GM11168 (cell line): ENCODE results near the gene SDK1.
"Not testable (repeated sequence)": the region's sequence is repeated elsewhere in the genome, so short reads cannot be mapped to it uniquely, and the experiment has no call there.

Experiments
- in situ Hi-C: fragments of 300-500 bp; cut with MboI; formaldehyde crosslinking; loops from one replicate; pipeline ENCODE4 v1.12.0; 2022; ENCODE audit warnings: low sequenced_read_pairs; ENCODE audit not compliant: unreplicated experiment

Gene SDK1

GRCh38 chr7:4073052-4073451, 772.0 kb downstream of the SDK1 start:
- in situ Hi-C loops, result no loop called here

- in situ Hi-C loops, result no loop called here
Observed at GRCh38 chr7:4073750-4074149, 772.7 kb downstream of the SDK1 start.

GRCh38 chr7:4074407-4074806, 773.4 kb downstream of the SDK1 start:
- in situ Hi-C loops, result no loop called here

GRCh38 chr7:4074994-4075393, 773.9 kb downstream of the SDK1 start:
- in situ Hi-C loops, result no loop called here

GRCh38 chr7:4076701-4077294, 775.7 kb downstream of the SDK1 start:
- in situ Hi-C loops, result no loop called here

GRCh38 chr7:4077980-4078379, 776.9 kb downstream of the SDK1 start:
- in situ Hi-C loops, result no loop called here

GRCh38 chr7:4078580-4078979, 777.5 kb downstream of the SDK1 start:
- in situ Hi-C loops, result no loop called here

GRCh38 chr7:4079366-4079765, 778.3 kb downstream of the SDK1 start:
- in situ Hi-C loops, result no loop called here

- in situ Hi-C loops, result no loop called here
Observed at GRCh38 chr7:4079956-4080355, 778.9 kb downstream of the SDK1 start.

GRCh38 chr7:4080954-4081353, 779.9 kb downstream of the SDK1 start:
- in situ Hi-C loops, result no loop called here

GRCh38 chr7:4083513-4083912, 782.5 kb downstream of the SDK1 start:
- in situ Hi-C loops, result no loop called here

- in situ Hi-C loops, result no loop called here
Observed at GRCh38 chr7:4084271-4084670, 783.2 kb downstream of the SDK1 start.

GRCh38 chr7:4085937-4086691, 785.1 kb downstream of the SDK1 start:
- in situ Hi-C loops, result no loop called here

GRCh38 chr7:4086723-4087122, 785.7 kb downstream of the SDK1 start:
- in situ Hi-C loops, result no loop called here

GRCh38 chr7:4091767-4092166, 790.7 kb downstream of the SDK1 start:
- in situ Hi-C loops, result no loop called here

- in situ Hi-C loops, result no loop called here
Observed at GRCh38 chr7:4093035-4093434, 792.0 kb downstream of the SDK1 start.

GRCh38 chr7:4093483-4093882, 792.4 kb downstream of the SDK1 start:
- in situ Hi-C loops, result no loop called here

- in situ Hi-C loops, result not testable (repeated sequence)
Observed at GRCh38 chr7:4094158-4094557, 793.1 kb downstream of the SDK1 start.

GRCh38 chr7:4097001-4097609, 796.1 kb downstream of the SDK1 start:
- in situ Hi-C loops, result no loop called here

GRCh38 chr7:4098169-4098568, 797.1 kb downstream of the SDK1 start:
- in situ Hi-C loops, result no loop called here

GRCh38 chr7:4099651-4100050, 798.6 kb downstream of the SDK1 start:
- in situ Hi-C loops, result no loop called here

GRCh38 chr7:4100148-4100547, 799.1 kb downstream of the SDK1 start:
- in situ Hi-C loops, result no loop called here
